GM23338 (cell line): ENCODE results near the gene USP7. TPM values are rescaled to one million over a fixed set of nuclear protein-coding genes. Genes with fewer than 3 reads are reported as not detected.

ENCODE experiments used
- ATAC-seq: fragments of 200-7000 bp; cut with Tn5 transposase; 3 replicates; pipeline ENCODE4 v1.9.1; 2020
- DNase-seq: peaks from one replicate; pipeline ENCODE4 v3.0.0-alpha.2; 2015; ENCODE audit warnings: low spot score
- H2AFZ ChIP-seq: fragments of 200-600 bp; sonication (generic); 2 replicates; pipeline ENCODE4 v1.8.0; 2016; ENCODE audit warnings: antibody characterized with exemption, mild to moderate bottlenecking, moderate library complexity
- H3F3A ChIP-seq: fragments of 200-600 bp; sonication (generic); replicated peaks from 2 replicates; pipeline ENCODE4 v1.8.0; 2017; ENCODE audit warnings: antibody characterized with exemption, mixed run types, low read depth
- H3K27ac ChIP-seq: fragments of 200-600 bp; sonication (generic); 2 replicates; pipeline ENCODE4 v1.6.1; 2016; ENCODE audit warnings: low read depth
- H3K27me3 ChIP-seq: fragments of 200-600 bp; sonication (generic); 2 replicates; pipeline ENCODE4 v1.8.0; 2016; ENCODE audit warnings: mild to moderate bottlenecking, mixed run types, moderate library complexity; ENCODE audit not compliant: insufficient read depth
- H3K36me3 ChIP-seq: fragments of 200-600 bp; sonication (generic); 2 replicates; pipeline ENCODE4 v1.8.0; 2016; ENCODE audit warnings: mild to moderate bottlenecking; ENCODE audit not compliant: insufficient read depth
- H3K4me1 ChIP-seq: fragments of 200-600 bp; sonication (generic); 2 replicates; pipeline ENCODE4 v1.8.0; 2016; ENCODE audit warnings: mild to moderate bottlenecking, moderate library complexity; ENCODE audit not compliant: insufficient read depth
- H3K4me2 ChIP-seq: fragments of 200-600 bp; sonication (generic); 2 replicates; pipeline ENCODE4 v1.7.1; 2017; ENCODE audit warnings: mixed run types
- H3K4me3 ChIP-seq: fragments of 200-600 bp; sonication (generic); 2 replicates; pipeline ENCODE4 v1.6.1; 2016; ENCODE audit warnings: mixed run types
- H3K79me2 ChIP-seq: fragments of 200-600 bp; sonication (generic); replicated peaks from 2 replicates; pipeline ENCODE4 v1.8.0; 2017; ENCODE audit warnings: mild to moderate bottlenecking; ENCODE audit not compliant: insufficient read depth
- H3K9me2 ChIP-seq: fragments of 200-600 bp; sonication (generic); 2 replicates; pipeline ENCODE4 v1.8.0; 2017; ENCODE audit not compliant: insufficient read depth
- H4K20me1 ChIP-seq: fragments of 200-600 bp; sonication (generic); replicated peaks from 2 replicates; pipeline ENCODE4 v1.8.0; 2017; ENCODE audit warnings: mild to moderate bottlenecking; ENCODE audit not compliant: insufficient read depth
- H3K27ac Mint-ChIP-seq: 2 replicates; pipeline ENCODE4 v1.8.0; 2020; ENCODE audit warnings: inconsistent platforms, mild to moderate bottlenecking, moderate library complexity, mixed read lengths
- H3K27me3 Mint-ChIP-seq: 3 replicates; pipeline ENCODE4 v1.8.0; 2022; ENCODE audit warnings: low read depth, mild to moderate bottlenecking, moderate library complexity, mixed read lengths, inconsistent platforms; ENCODE audit not compliant: insufficient read depth, poor library complexity
- H3K36me3 Mint-ChIP-seq: 3 replicates; pipeline ENCODE4 v1.8.0; 2021; ENCODE audit warnings: low read depth, mild to moderate bottlenecking, inconsistent platforms, moderate library complexity, mixed read lengths
- H3K4me1 Mint-ChIP-seq: 3 replicates; pipeline ENCODE4 v1.8.0; 2020; ENCODE audit warnings: mild to moderate bottlenecking, inconsistent platforms, mixed read lengths
- H3K4me3 Mint-ChIP-seq: 3 replicates; pipeline ENCODE4 v1.8.0; 2021; ENCODE audit warnings: moderate library complexity, mild to moderate bottlenecking, inconsistent platforms, mixed read lengths
- H3K9me3 Mint-ChIP-seq: 3 replicates; pipeline ENCODE4 v1.8.0; 2020; ENCODE audit warnings: moderate library complexity, mild to moderate bottlenecking, inconsistent platforms, mixed read lengths
- CREB1 ChIP-seq: fragments of 250-450 bp; sonication (Bioruptor Pico); IDR thresholded peaks from 2 replicates; pipeline ENCODE4 v1.5.0; 2020; ENCODE audit warnings: low read depth, mild to moderate bottlenecking, moderate library complexity
- EZH2 ChIP-seq: fragments of 200-600 bp; sonication (generic); IDR thresholded peaks from one replicate; pipeline ENCODE4 v1.8.0; 2017; ENCODE audit warnings: antibody characterized with exemption, mild to moderate bottlenecking, low read depth; ENCODE audit not compliant: unreplicated experiment
- EZH2phosphoT487 ChIP-seq: fragments of 200-600 bp; sonication (generic); IDR thresholded peaks from one replicate; pipeline ENCODE4 v1.8.1; 2018; ENCODE audit warnings: antibody characterized with exemption; ENCODE audit not compliant: unreplicated experiment
- NANOG ChIP-seq: IDR thresholded peaks from 2 replicates; pipeline ENCODE4 v1.6.1; 2016; ENCODE audit warnings: antibody characterized with exemption, borderline replicate concordance
- POLR2AphosphoS5 ChIP-seq: IDR thresholded peaks from 2 replicates; pipeline ENCODE4 v1.6.1; 2016; ENCODE audit warnings: antibody characterized with exemption, low read depth
- STAT1 ChIP-seq: IDR thresholded peaks from one replicate; pipeline ENCODE4 v1.6.1; 2016; ENCODE audit warnings: antibody characterized with exemption; ENCODE audit not compliant: unreplicated experiment
- ZNF114 ChIP-seq: fragments of 250-450 bp; sonication (Bioruptor Pico); IDR thresholded peaks from 2 replicates; pipeline ENCODE4 v1.5.0; 2020; ENCODE audit warnings: mild to moderate bottlenecking, moderate library complexity
- ZNF462 ChIP-seq: fragments of 250-450 bp; sonication (Bioruptor Pico); IDR thresholded peaks from 2 replicates; pipeline ENCODE4 v1.5.0; 2020; ENCODE audit warnings: mild to moderate bottlenecking, moderate library complexity
- polyA plus RNA-seq: library from polyadenylated mRNA; unstranded; fragments of >200 nt; fragmentation: Nextera tagmentation; extraction: Ambion mirVana; gene quantifications from 2 replicates; pipeline ENCODE4 v1.2.1, GENCODE V29; 2016
- total RNA-seq: library from RNA; depleted of rRNA; stranded (reverse); fragments of >200 nt; shearing (Covaris generic); gene quantifications from 2 replicates; pipeline ENCODE4 v1.2.3, GENCODE V29; 2014
- TF ChIP-seq, protein P1 (sequence below), 2 experiments: fragments of 200-600 bp in 1 of 2; sonication (generic) in 1 of 2; conservative IDR thresholded peaks; 2 replicates each; pipeline versions ENCODE4 v1.5.1 to v1.6.1; 2016 to 2017; ENCODE audit warnings: antibody characterized with exemption in 2 of 2, low read depth in 2 of 2, mild to moderate bottlenecking in 2 of 2, moderate library complexity in 1 of 2
- TF ChIP-seq, protein P2 (sequence below): IDR thresholded peaks from one replicate; pipeline ENCODE4 v1.6.1; 2018; ENCODE audit warnings: antibody characterized with exemption; ENCODE audit not compliant: unreplicated experiment

The USP7 gene
- total and polyA plus RNA-seq, 2 experiments from 2014 or later, result 42.3 to 130 TPM

DNA sequence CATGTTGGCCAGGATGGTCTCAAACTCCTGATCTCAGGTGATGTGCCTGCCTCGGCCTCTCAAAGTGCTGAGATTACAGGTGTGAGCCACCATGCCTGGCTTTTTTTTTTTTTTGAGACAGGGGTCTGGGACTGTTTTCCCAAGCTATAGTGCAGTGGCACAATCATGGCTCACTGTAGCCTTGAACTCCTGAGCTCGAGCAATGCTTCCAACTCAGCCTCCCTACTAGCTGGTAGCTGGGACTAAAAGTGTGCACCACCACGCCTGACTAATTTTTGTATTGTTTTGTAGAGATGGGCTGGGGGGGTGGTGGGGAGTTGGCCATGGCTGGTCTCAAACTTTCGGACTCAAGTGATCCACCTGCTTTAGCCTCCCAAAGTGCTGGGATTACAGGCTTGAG lies 36.1 kb upstream of the USP7 start (continued):
- TF ChIP-seq POLR2AphosphoS5, result no peak
- TF ChIP-seq, protein P1, sequence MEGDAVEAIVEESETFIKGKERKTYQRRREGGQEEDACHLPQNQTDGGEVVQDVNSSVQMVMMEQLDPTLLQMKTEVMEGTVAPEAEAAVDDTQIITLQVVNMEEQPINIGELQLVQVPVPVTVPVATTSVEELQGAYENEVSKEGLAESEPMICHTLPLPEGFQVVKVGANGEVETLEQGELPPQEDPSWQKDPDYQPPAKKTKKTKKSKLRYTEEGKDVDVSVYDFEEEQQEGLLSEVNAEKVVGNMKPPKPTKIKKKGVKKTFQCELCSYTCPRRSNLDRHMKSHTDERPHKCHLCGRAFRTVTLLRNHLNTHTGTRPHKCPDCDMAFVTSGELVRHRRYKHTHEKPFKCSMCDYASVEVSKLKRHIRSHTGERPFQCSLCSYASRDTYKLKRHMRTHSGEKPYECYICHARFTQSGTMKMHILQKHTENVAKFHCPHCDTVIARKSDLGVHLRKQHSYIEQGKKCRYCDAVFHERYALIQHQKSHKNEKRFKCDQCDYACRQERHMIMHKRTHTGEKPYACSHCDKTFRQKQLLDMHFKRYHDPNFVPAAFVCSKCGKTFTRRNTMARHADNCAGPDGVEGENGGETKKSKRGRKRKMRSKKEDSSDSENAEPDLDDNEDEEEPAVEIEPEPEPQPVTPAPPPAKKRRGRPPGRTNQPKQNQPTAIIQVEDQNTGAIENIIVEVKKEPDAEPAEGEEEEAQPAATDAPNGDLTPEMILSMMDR (conservative IDR thresholded peaks at IDR 0.05; ENCODE audit: low read depth in 2 of 2), result no peak
- TF ChIP-seq EZH2phosphoT487, result no peak
- no peak for TF ChIP-seq STAT1
- no peak for TF ChIP-seq NANOG
- no peak for TF ChIP-seq EZH2
- no peak for TF ChIP-seq ZNF114 (CRISPR knock-in tag)
- no peak for TF ChIP-seq CREB1 (CRISPR knock-in tag)

- H3K27me3 ChIP-seq, result no peaks in the 10 kb centered on the region
- no peak for DNase-seq
- H3K36me3 ChIP-seq, result no peaks in the 10 kb centered on the region
- Mint-ChIP-seq H3K9me3 (no peaks in the 10 kb centered on the region; the same call in 2 of the 3 replicates), H3K27ac (no peak overlapping the region), H3K4me1 (no peaks in the 10 kb centered on the region), H3K27me3 (peaks cover 9% of the 10 kb centered on the region), H3K4me3 (no peak overlapping the region), H3K36me3 (no peaks in the 10 kb centered on the region)
- H3K79me2 ChIP-seq, result no peaks in the 10 kb centered on the region
- ATAC-seq, result no peak
- no peak overlapping the region for H3K4me2 ChIP-seq
- no peak overlapping the region for H3K4me3 ChIP-seq
- peaks cover 4% of the 10 kb centered on the region; the same call in 1 of the 2 replicates for H3K4me1 ChIP-seq
- H3F3A ChIP-seq, result peaks cover 6% of the 10 kb centered on the region; the same call in 1 of the 2 replicates
- H3K9me2 ChIP-seq, result no peaks in the 10 kb centered on the region
- no peak overlapping the region for H3K27ac ChIP-seq
- no peaks in the 10 kb centered on the region for H4K20me1 ChIP-seq
- no peak overlapping the region for H2AFZ ChIP-seq
- TF ChIP-seq EZH2phosphoT487 (no peak), EZH2 (no peak), ZNF114 (CRISPR knock-in tag) (no peak), ZNF462 (CRISPR knock-in tag) (no peak)
- TF ChIP-seq, protein P1 (conservative IDR thresholded peaks at IDR 0.05; ENCODE audit: low read depth in 2 of 2), result no peak
- TF ChIP-seq, protein P2, sequence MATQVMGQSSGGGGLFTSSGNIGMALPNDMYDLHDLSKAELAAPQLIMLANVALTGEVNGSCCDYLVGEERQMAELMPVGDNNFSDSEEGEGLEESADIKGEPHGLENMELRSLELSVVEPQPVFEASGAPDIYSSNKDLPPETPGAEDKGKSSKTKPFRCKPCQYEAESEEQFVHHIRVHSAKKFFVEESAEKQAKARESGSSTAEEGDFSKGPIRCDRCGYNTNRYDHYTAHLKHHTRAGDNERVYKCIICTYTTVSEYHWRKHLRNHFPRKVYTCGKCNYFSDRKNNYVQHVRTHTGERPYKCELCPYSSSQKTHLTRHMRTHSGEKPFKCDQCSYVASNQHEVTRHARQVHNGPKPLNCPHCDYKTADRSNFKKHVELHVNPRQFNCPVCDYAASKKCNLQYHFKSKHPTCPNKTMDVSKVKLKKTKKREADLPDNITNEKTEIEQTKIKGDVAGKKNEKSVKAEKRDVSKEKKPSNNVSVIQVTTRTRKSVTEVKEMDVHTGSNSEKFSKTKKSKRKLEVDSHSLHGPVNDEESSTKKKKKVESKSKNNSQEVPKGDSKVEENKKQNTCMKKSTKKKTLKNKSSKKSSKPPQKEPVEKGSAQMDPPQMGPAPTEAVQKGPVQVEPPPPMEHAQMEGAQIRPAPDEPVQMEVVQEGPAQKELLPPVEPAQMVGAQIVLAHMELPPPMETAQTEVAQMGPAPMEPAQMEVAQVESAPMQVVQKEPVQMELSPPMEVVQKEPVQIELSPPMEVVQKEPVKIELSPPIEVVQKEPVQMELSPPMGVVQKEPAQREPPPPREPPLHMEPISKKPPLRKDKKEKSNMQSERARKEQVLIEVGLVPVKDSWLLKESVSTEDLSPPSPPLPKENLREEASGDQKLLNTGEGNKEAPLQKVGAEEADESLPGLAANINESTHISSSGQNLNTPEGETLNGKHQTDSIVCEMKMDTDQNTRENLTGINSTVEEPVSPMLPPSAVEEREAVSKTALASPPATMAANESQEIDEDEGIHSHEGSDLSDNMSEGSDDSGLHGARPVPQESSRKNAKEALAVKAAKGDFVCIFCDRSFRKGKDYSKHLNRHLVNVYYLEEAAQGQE, result no peak
Measured at GRCh38 chr16:8998108-8998507, 34.4 kb upstream of the USP7 start.
